Stimulated activated CD4-positive, alpha-beta T cell treated with anti-CD3 and anti-CD28 coated beads, Interleukin-2, amount 100 ng/mL, for 4 hours (primary cell): Measurements from ENCODE around the gene IGLON5.
A peak's percentile ranks its signal among the peaks of the same experiment; 100 is the strongest.

ENCODE experiments used
- DNase-seq: peaks from one replicate; pipeline ENCODE4 v3.0.0-alpha.2; 2020; ENCODE audit warnings: low read depth

Gene IGLON5

GRCh38 chr19:51365211-51365964 is 53.9 kb downstream of the IGLON5 start:
- DNase-seq: no peak

GRCh38 chr19:51365965-51366388 is 54.5 kb downstream of the IGLON5 start, which contains the start of gene ETFB:
Gene ETFB (minus strand): TSS chr19:51366388. CDS start chr19:51366326, 62 bp downstream.
- no peak for DNase-seq

GRCh38 chr19:51366389-51367254 is 55.2 kb downstream of the IGLON5 start:
- DNase-seq: peak; percentile 91

- DNase-seq: no peak
These were observed 55.8 kb downstream of the IGLON5 start for GRCh38 chr19:51367255-51367564.

- DNase-seq: peak; percentile 94
These were observed 56.3 kb downstream of the IGLON5 start for GRCh38 chr19:51367565-51368365.

- no peak for DNase-seq
These were observed 57.2 kb downstream of the IGLON5 start, which contains the start of gene CLDND2 for GRCh38 chr19:51368366-51369282. Gene CLDND2 (minus strand): TSS chr19:51369003. CDS start chr19:51368577, 426 bp downstream.

GRCh38 chr19:51370230-51370629 is 58.8 kb downstream of the IGLON5 start:
- DNase-seq: no peak

- DNase-seq: no peak
These were observed 59.8 kb downstream of the IGLON5 start for GRCh38 chr19:51371186-51371690.

- no peak for DNase-seq
These were observed 60.7 kb downstream of the IGLON5 start for GRCh38 chr19:51372021-51372648.

GRCh38 chr19:51372649-51373504 is 61.4 kb downstream of the IGLON5 start, which contains the start of gene NKG7:
Gene NKG7 (minus strand): TSS chr19:51372654. CDS start chr19:51372535, 119 bp downstream.
- DNase-seq: peak; percentile 72

GRCh38 chr19:51375504-51376221 is 64.2 kb downstream of the IGLON5 start:
- DNase-seq: no peak

- no peak for DNase-seq
These were observed 66.0 kb downstream of the IGLON5 start for GRCh38 chr19:51377422-51377821.

- DNase-seq: no peak
These were observed 68.9 kb downstream of the IGLON5 start for GRCh38 chr19:51380379-51380778.
